Muscle of leg (tissue), 11 donors: Measurements from ENCODE around the gene E4F1. TPM values are rescaled to one million over a fixed set of nuclear protein-coding genes. Genes with fewer than 3 reads are reported as not detected.

Source experiments
- DNase-seq: peaks from one replicate; pipeline ENCODE4 v3.0.0; 2013
- H3K27ac ChIP-seq: one replicate; pipeline ENCODE4 v1.5.1; 2013; ENCODE audit warnings: mild to moderate bottlenecking, low read length, control low read depth
- H3K27me3 ChIP-seq: one replicate; pipeline ENCODE4 v1.6.1; 2013; ENCODE audit warnings: low read length; ENCODE audit not compliant: control insufficient read depth, insufficient read depth
- H3K36me3 ChIP-seq: one replicate; pipeline ENCODE4 v1.6.1; 2013; ENCODE audit warnings: low read length; ENCODE audit not compliant: control insufficient read depth, insufficient read depth
- H3K4me1 ChIP-seq: one replicate; pipeline ENCODE4 v1.6.1; 2013; ENCODE audit warnings: low read length; ENCODE audit not compliant: control insufficient read depth, insufficient read depth
- H3K4me3 ChIP-seq: one replicate; pipeline ENCODE4 v1.5.1; 2013; ENCODE audit warnings: low read length, control low read depth
- H3K9me3 ChIP-seq: replicated peaks from 2 replicates; pipeline ENCODE4 v1.6.1; 2013; ENCODE audit warnings: low read depth, low read length; ENCODE audit not compliant: control insufficient read depth
- WGBS: methylation state at CpG from one replicate; pipeline ENCODE4 v1.1.5; 2013; ENCODE audit warnings: missing lambda C conversion rate; ENCODE audit not compliant: insufficient coverage; 5-methylcytosine and 5-hydroxymethylcytosine counted together
- polyA plus RNA-seq, 8 donors: library from polyadenylated mRNA; unstranded; fragments of 120-200 nt; gene quantifications; one replicate each; pipeline versions ENCODE4 v1.2.1 to v1.2.3, GENCODE V29; 2013; ENCODE audit warnings: inconsistent platforms in 1 of 8, low replicate concordance in 1 of 8; ENCODE audit not compliant: insufficient read length in 8 of 8, insufficient read depth in 1 of 8
- total RNA-seq: library from RNA; stranded (reverse); fragments of 120-200 nt; gene quantifications from one replicate; pipeline ENCODE4 v1.2.4, GENCODE V29; 2013

Gene E4F1
- total and polyA plus RNA-seq, 9 donors = 14.2 to 19.3 (median 17.7) TPM

DNA sequence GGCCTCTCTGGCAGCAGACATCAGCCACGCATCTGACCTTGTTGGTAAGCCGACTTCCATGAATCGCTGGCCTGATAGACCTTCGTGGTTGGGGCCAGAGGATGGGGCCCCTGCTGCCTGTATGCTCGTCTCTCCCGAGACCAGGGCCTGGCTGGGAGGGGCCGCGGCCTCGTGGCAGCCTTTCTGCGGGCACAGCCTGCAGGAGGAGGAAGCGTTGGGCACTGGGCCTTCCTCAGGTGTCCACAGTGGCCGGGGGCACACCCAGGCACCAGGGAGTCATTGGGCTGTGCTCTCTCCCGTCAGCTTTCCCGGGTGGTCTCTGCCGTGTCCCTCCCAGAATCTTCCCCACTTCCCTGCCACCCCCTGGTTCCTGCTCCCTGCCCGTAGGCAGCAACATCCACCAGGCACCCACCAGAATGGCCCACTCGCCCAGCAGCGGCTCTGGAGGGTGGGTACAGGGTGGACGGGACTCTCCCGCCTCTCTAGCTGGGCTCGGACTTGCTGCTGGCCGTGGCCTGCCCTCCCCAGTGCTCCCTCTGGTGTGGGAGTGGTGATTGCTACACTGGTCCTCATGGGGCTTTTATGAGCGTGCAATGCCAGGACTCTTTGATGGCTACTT, 6.3 kb downstream of the E4F1 start:
- whole genome bisulfite sequencing = 82% methylated on average over 21 of the region's 23 CpGs
- no peak overlapping the region for H3K4me3 ChIP-seq
- H3K36me3 ChIP-seq = peaks cover 77% of the 10 kb centered on the region
- no peak overlapping the region for H3K27ac ChIP-seq
- no peaks in the 10 kb centered on the region for H3K9me3 ChIP-seq
- no peaks in the 10 kb centered on the region for H3K27me3 ChIP-seq
- peaks cover 4% of the 10 kb centered on the region for H3K4me1 ChIP-seq
- no peak for DNase-seq

DNA sequence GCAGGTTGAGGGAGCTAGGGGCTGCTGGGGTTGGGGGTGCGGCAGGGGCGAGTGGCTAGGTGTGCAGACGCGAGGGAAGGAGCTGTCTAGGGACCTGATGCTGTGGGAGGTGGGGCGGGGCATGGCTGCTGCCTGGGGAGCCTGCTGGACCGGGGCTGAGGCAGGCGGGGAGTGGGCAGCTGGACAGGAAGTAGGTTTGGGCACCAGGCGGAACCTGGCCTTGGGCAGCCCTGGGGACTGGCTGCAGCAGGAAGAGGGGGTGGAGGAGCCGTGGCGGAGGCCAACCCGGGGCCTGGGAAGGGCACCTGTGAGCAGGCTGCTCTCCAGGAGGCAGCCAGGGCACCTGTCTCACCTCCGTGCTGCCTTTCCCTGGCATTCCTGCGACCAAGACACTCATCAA, 7.0 kb downstream of the E4F1 start:
- no peaks in the 10 kb centered on the region for H3K9me3 ChIP-seq

DNA sequence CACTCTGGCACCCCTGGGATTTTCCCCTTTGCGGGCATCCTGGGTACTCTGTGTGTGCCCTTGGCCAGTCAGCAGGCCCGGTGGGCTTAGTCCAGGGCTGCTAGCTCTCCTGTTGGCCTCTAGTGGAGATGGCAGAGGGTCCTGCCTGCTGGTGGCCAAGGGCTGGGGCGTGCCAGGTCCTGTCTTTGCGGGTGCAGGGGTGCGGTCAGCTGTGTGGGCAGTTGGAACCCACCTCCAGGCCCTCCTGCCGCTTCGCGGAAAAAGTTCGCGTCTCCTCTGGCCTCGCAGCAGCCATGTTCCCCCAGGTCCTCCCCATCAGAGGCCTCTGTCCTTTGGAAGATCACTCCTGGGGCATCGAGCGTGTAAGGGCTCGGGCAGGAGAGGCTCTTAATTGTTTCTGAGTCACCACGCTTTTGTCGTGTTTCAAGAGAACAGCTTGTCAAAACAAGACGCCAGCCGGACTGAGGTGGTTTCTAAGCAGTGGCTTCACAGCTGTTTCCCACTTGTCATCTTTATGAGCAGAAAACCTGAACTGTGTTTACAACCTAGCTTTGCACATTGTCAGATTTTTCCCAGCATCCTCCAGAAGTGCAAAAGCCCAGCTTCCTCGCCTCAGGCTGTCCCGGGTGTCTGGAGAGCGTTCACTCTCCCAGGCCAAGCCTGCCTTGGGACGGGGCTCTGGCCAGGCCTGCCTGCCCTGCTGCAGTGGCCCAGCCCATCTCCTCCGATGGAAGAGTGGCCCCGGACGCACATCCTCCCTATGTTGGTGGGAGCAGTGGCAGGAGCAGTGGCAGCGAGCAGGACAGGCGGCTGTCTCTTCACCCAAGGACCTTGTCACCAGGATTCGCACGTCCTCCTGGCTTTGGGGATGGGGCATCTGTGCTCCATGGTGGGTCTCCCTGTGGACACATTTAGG, 7.9 kb downstream of the E4F1 start:
- Histone ChIP-seq H3K9me3 (no peaks in the 10 kb centered on the region), H3K4me3 (no peak overlapping the region), H3K36me3 (peaks cover 87% of the 10 kb centered on the region), H3K4me1 (peaks cover 5% of the 10 kb centered on the region), H3K27ac (no peak overlapping the region), H3K27me3 (peaks cover 12% of the 10 kb centered on the region)
- no peak for DNase-seq
- WGBS = 79% methylated on average over 29 of the region's 29 CpGs

More for the DNA sequence above, 7.0 kb downstream of the E4F1 start:
- peaks cover 83% of the 10 kb centered on the region for H3K36me3 ChIP-seq
- H3K27me3 ChIP-seq = peaks cover 3% of the 10 kb centered on the region
- 84% methylated on average over 10 of the region's 13 CpGs for WGBS
- H3K4me1 ChIP-seq = no peaks in the 10 kb centered on the region
- H3K27ac ChIP-seq = no peak overlapping the region
- DNase-seq = no peak
- no peak overlapping the region for H3K4me3 ChIP-seq

DNA sequence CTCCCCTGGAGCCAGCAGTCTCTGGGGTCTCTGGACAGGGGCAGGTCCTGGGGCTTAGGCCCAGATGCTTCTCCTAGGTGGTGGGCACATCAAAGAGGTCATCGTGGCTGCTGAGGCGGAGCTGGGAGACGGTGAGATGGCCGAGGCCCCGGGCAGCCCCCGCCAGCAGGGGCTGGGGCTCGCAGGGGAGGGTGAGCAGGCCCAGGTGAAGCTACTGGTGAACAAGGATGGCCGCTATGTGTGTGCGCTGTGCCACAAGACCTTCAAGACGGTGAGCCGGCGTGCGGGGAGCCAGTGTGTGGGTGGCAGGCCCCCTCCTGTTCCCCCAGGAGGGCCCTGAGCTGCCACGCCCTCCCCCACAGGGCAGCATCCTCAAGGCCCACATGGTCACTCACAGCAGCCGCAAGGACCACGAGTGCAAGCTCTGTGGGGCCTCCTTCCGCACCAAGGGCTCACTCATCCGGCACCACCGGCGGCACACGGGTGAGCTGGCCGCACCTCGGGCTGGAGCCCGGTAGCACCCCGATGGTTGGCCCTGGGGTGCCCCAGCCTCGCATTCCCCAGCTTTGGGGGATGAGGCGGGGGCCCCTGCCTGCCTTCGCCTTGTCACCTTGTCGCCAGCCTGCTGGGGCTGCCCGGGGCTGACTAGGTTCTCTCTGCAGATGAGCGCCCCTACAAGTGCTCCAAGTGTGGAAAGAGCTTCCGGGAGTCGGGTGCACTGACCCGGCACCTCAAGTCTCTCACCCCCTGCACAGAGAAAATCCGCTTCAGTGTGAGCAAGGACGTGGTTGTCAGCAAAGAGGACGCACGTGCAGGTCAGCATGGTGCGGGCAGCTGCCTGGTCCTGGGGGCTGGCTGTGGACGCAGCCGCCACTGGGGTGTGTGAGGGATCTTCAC, 9.0 kb downstream of the E4F1 start:
- Histone ChIP-seq H3K9me3 (no peaks in the 10 kb centered on the region), H3K4me3 (no peak overlapping the region), H3K27ac (no peak overlapping the region), H3K27me3 (peaks cover 23% of the 10 kb centered on the region), H3K4me1 (peaks cover 15% of the 10 kb centered on the region), H3K36me3 (peaks cover 81% of the 10 kb centered on the region)
- DNase-seq = no peak
- WGBS = 89% methylated on average over 31 of the region's 41 CpGs

DNA sequence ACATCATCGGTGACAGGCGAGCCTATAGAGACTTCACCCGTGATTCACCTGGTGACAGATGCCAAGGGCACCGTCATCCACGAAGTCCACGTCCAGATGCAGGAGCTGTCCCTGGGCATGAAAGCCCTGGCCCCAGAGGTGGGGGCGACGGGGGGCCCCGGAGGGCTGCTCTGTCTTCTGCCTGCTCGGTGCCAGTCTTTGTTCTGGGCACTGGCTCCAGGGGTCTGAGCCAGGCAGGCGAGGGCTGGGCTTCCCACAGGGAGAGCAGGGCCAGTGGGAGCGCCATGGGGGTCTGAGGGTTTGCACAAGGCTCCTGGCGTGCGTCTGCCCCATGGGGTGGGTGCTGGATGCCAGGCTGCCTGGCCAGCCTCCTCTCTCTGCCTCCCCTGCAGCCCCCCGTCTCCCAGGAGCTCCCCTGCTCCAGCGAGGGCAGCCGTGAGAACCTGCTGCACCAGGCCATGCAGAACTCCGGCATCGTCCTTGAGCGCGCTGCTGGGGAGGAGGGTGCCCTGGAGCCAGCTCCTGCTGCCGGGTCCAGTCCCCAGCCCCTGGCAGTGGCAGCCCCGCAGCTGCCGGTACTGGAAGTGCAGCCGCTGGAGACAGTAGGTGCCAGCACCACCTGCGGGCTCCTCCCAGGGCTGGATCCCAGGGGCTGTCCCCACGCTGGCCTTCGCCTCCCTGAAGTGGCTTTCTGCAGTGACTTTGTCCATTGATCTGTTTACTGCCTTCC, 9.8 kb downstream of the E4F1 start:
- 94% methylated on average over 26 of the region's 28 CpGs for WGBS
- H3K4me3 ChIP-seq = no peak overlapping the region
- peaks cover 32% of the 10 kb centered on the region for H3K27me3 ChIP-seq
- no peak for DNase-seq
- H3K27ac ChIP-seq = no peak overlapping the region
- peaks cover 22% of the 10 kb centered on the region for H3K4me1 ChIP-seq
- peaks cover 75% of the 10 kb centered on the region for H3K36me3 ChIP-seq
- H3K9me3 ChIP-seq = no peaks in the 10 kb centered on the region

DNA sequence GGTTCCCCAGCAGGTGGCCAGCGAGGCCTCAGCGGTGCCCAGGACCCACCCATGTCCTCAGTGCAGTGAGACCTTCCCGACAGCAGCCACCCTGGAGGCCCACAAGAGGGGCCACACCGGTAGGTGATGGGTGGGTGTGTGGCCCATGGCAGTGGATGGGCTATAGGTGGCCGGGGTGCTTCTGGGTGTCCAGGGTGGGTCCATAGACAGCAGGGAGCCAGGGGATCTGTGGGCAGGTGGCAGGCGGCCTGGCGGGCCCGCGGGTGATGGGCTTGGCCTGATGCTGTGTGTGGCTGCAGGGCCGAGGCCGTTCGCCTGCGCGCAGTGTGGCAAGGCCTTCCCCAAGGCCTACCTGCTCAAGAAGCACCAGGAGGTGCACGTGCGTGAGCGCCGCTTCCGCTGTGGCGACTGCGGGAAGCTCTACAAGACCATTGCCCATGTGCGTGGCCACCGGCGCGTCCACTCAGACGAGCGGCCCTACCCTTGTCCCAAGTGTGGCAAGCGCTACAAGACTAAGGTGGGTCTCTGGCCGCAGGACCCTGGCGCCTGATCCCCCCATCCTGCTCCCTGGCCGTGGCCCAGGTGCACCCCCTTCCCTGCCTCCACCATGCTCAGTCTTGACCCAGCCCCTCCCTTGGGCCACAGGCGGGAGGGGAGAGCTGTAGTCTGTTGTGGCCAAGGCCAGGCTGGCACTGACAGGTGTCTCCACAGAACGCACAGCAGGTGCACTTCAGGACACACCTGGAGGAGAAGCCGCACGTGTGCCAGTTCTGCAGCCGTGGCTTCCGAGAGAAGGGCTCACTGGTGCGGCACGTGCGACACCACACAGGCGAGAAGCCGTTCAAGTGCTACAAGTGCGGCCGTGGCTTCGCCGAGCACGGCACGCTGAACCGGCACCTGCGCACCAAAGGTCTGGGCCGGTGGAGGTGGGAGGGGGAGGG, 10.8 kb downstream of the E4F1 start:
- 94% methylated on average over 35 of the region's 51 CpGs for WGBS
- Histone ChIP-seq H3K4me3 (no peak overlapping the region), H3K4me1 (peaks cover 22% of the 10 kb centered on the region), H3K9me3 (no peaks in the 10 kb centered on the region), H3K27me3 (peaks cover 37% of the 10 kb centered on the region), H3K36me3 (peaks cover 68% of the 10 kb centered on the region), H3K27ac (no peak overlapping the region)
- DNase-seq = no peak

DNA sequence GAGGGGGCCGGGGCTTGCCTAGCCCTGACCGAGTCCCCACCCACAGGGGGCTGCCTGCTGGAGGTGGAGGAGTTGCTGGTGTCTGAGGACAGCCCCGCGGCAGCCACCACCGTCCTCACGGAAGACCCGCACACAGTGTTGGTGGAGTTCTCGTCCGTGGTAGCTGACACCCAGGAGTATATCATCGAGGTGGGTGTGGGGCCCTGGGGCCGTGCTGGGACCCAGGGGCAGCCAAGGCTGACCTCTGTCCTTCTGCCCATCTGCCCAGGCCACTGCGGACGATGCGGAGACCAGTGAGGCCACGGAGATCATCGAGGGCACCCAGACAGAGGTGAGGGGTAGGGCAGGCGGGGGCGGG, 11.4 kb downstream of the E4F1 start:
- no peak for DNase-seq

DNA sequence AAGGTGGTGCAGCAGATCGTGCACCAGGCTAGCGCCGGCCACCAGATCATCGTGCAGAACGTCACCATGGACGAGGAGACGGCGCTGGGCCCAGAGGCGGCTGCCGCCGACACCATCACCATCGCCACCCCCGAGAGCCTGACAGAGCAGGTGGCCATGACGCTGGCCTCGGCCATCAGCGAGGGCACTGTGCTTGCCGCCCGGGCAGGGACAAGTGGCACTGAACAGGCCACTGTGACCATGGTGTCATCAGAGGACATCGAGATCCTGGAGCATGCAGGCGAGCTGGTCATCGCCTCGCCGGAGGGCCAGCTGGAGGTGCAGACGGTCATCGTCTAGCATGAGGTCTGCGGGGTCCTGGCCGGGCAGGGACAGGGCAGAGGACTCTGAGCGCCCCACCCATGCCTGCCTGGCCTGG, 11.9 kb downstream of the E4F1 start:
- Histone ChIP-seq H3K27ac (no peak overlapping the region), H3K27me3 (peaks cover 37% of the 10 kb centered on the region), H3K9me3 (no peaks in the 10 kb centered on the region), H3K4me1 (peaks cover 22% of the 10 kb centered on the region), H3K36me3 (peaks cover 64% of the 10 kb centered on the region), H3K4me3 (no peak overlapping the region)
- no peak for DNase-seq
- WGBS = 91% methylated on average over 28 of the region's 28 CpGs

More for the DNA sequence above, 11.4 kb downstream of the E4F1 start:
- peaks cover 67% of the 10 kb centered on the region for H3K36me3 ChIP-seq
- peaks cover 37% of the 10 kb centered on the region for H3K27me3 ChIP-seq
- H3K4me3 ChIP-seq = no peak overlapping the region
- 91% methylated on average over 17 of the region's 18 CpGs for WGBS
- H3K4me1 ChIP-seq = peaks cover 22% of the 10 kb centered on the region
- no peaks in the 10 kb centered on the region for H3K9me3 ChIP-seq
- H3K27ac ChIP-seq = no peak overlapping the region
